K562 (cell line): ENCODE results near the gene TANGO6. TPM values are rescaled to one million over a fixed set of nuclear protein-coding genes. Genes with fewer than 3 reads are reported as not detected.

Experiments
- ATAC-seq: fragments of 200-7000 bp; cut with Tn5 transposase; 3 replicates; pipeline ENCODE4 v1.9.1; 2020; ENCODE audit warnings: moderate library complexity
- BruUV-seq: library from RNA; stranded (reverse); fragments of 400-500 nt; replicated peaks from 2 replicates; lab custom pipeline; 2021; lab: Mats Ljungman, UMichigan
- CTCF ChIA-PET: fragments of 300-600 bp; formaldehyde crosslinking; extraction: SDS; loops from one replicate; lab custom pipeline; 2021; ENCODE audit warnings: low intra/inter-chr PET ratio; lab: Yijun Ruan, JAX
- POLR2A ChIA-PET: fragments of 300-600, 350-650 bp; sonication (Branson Sonifier 250); formaldehyde crosslinking; extraction: SDS; loops from one replicate; lab custom pipeline; 2021; ENCODE audit warnings: antibody characterized with exemption, inconsistent platforms; lab: Yijun Ruan, JAX
- DNase-seq, 4 experiments: peaks; one replicate each; pipeline versions ENCODE4 v3.0.0 to v3.0.0-alpha.2; 2011 to 2018; ENCODE audit warnings: low spot score in 3 of 4, mixed read lengths in 3 of 4; ENCODE audit errors: extremely low read depth in 1 of 4
- FAIRE-seq: peaks from 2 replicates; lab custom pipeline; 2011; peaks lifted over from hg19 to GRCh38; lab: Jason Lieb, UNC
- H2AFZ ChIP-seq: 2 replicates; pipeline ENCODE4 v1.6.0; 2011; ENCODE audit warnings: low read depth, low read length, control low read depth, inconsistent platforms
- H3K27ac ChIP-seq: fragments of 200-600 bp; 3 replicates; pipeline ENCODE4 v1.8.0; 2011; ENCODE audit warnings: low read depth, mild to moderate bottlenecking, control low read depth, inconsistent platforms, low read length, moderate library complexity, mixed read lengths; ENCODE audit errors: extremely low read depth
- H3K27me3 ChIP-seq, 2 experiments: fragments of 300-600 bp in 1 of 2; 2 replicates in 1 of 2; 3 replicates in 1 of 2; pipeline versions ENCODE4 v1.6.0 to v1.8.0; 2011; ENCODE audit warnings: inconsistent platforms in 2 of 2, low read length in 2 of 2, mild to moderate bottlenecking in 1 of 2, mixed read lengths in 1 of 2, moderate library complexity in 1 of 2; ENCODE audit not compliant: control insufficient read depth in 2 of 2, insufficient read depth in 2 of 2
- H3K36me3 ChIP-seq: fragments of 300-600 bp; 3 replicates; pipeline ENCODE4 v1.8.0; 2011; ENCODE audit warnings: mild to moderate bottlenecking, low read length, inconsistent platforms; ENCODE audit not compliant: control insufficient read depth, insufficient read depth
- H3K4me1 ChIP-seq, 2 experiments: fragments of 200-600 bp in 1 of 2; replicated peaks in 1 of 2; 2 replicates in 1 of 2; 3 replicates in 1 of 2; pipeline versions ENCODE4 v1.5.1 to v1.8.0; 2011; ENCODE audit warnings: inconsistent platforms in 2 of 2, low read length in 2 of 2, mild to moderate bottlenecking in 1 of 2, mixed read lengths in 1 of 2, moderate library complexity in 1 of 2; ENCODE audit not compliant: control insufficient read depth in 2 of 2, insufficient read depth in 2 of 2
- H3K4me2 ChIP-seq: 2 replicates; pipeline ENCODE4 v1.6.1; 2011; ENCODE audit warnings: low read length, control low read depth, inconsistent platforms, mixed read lengths; ENCODE audit not compliant: insufficient read depth
- H3K4me3 ChIP-seq: fragments of 200-600 bp; sonication (generic), shearing (Covaris generic); 2 replicates; pipeline ENCODE4 v1.5.1; 2016; ENCODE audit warnings: control low read depth, inconsistent platforms
- H3K79me2 ChIP-seq: fragments of 200-600 bp; 3 replicates; pipeline ENCODE4 v1.8.0; 2011; ENCODE audit warnings: low read length, inconsistent platforms; ENCODE audit not compliant: control insufficient read depth, insufficient read depth
- H3K9ac ChIP-seq, 2 experiments: 2 replicates each; pipeline versions ENCODE4 v1.6.0 to v1.6.1; 2011; ENCODE audit warnings: low read depth in 2 of 2, low read length in 2 of 2, control low read depth in 1 of 2, inconsistent platforms in 1 of 2, mild to moderate bottlenecking in 1 of 2, mixed read lengths in 1 of 2; ENCODE audit not compliant: insufficient read depth in 1 of 2
- H3K9me1 ChIP-seq: one replicate; pipeline ENCODE4 v1.6.0; 2011; ENCODE audit warnings: inconsistent platforms, mild to moderate bottlenecking, low read length, moderate library complexity; ENCODE audit not compliant: control insufficient read depth, insufficient read depth
- H3K9me3 ChIP-seq: replicated peaks from 2 replicates; pipeline ENCODE4 v1.5.1; 2011; ENCODE audit warnings: low read depth, low read length, inconsistent platforms; ENCODE audit not compliant: control insufficient read depth, insufficient read depth
- H4K20me1 ChIP-seq: replicated peaks from 2 replicates; pipeline ENCODE4 v1.6.1; 2011; ENCODE audit warnings: low read length, inconsistent platforms, mixed read lengths; ENCODE audit not compliant: control insufficient read depth, insufficient read depth
- CEBPB ChIP-seq: fragments of 450-650 bp; IDR thresholded peaks from 2 replicates; pipeline ENCODE4 v1.6.1; 2016; ENCODE audit warnings: missing genetic modification characterization, missing compliant biosample characterization
- CTBP1 ChIP-seq: fragments of 450-650 bp; IDR thresholded peaks from 2 replicates; pipeline ENCODE4 v1.6.1; 2016; ENCODE audit warnings: borderline replicate concordance
- WGBS: fragments of 100-300 bp; shearing (Covaris generic); methylation state at CpG from one replicate; pipeline ENCODE4 v1.1.6; 2016; ENCODE audit warnings: low coverage, mixed read lengths; ENCODE audit not compliant: insufficient coverage; ENCODE audit errors: missing lambda C conversion rate; 5-methylcytosine and 5-hydroxymethylcytosine counted together
- in situ Hi-C: fragments of 300-500 bp; cut with MboI; formaldehyde crosslinking; loops from 4 replicates; pipeline ENCODE4 v1.15.0; 2018; ENCODE audit warnings: inconsistent platforms, mixed read lengths
- intact Hi-C: fragments of 100-400 bp; cut with micrococcal nuclease; formaldehyde crosslinking; loops from 2 replicates; pipeline ENCODE4 v1.14.2; 2022
- polyA plus RNA-seq, 8 experiments: library from polyadenylated mRNA; depleted of rRNA in 4 of 8; stranded (reverse) in 5 of 8; unstranded in 3 of 8; fragments of >200 nt; fragmentation: Nextera tagmentation in 2 of 8; fragmentation: Illumina TruSeq in 1 of 8; extraction: Ambion mirVana in 2 of 8; extraction: Trizol in 1 of 8; gene quantifications; 2 replicates each; pipeline versions ENCODE4 v1.2.1 to v1.2.3, GENCODE V29; 2011 to 2014; ENCODE audit warnings: inconsistent platforms in 1 of 8, missing spikeins in 1 of 8
- total RNA-seq, 7 experiments: library from RNA; depleted of rRNA in 6 of 7; stranded (reverse); fragments of >200 nt in 6 of 7; fragmentation: Illumina TruSeq in 2 of 7; extraction: Trizol in 2 of 7; gene quantifications; 2 replicates each; pipeline versions ENCODE4 v1.2.1 to v1.2.3, GENCODE V29; 2011 to 2021; ENCODE audit warnings: low replicate concordance in 1 of 7
- TF ChIP-seq, protein P1 (sequence below): fragments of 250-450 bp; sonication (Bioruptor Pico); IDR thresholded peaks from 2 replicates; pipeline ENCODE4 v1.5.0; 2021; ENCODE audit warnings: mild to moderate bottlenecking, borderline replicate concordance

The TANGO6 gene
- total and polyA plus RNA-seq, 9 of the 15 experiments (the other 6 are each of a cell fraction or from before 2014, with no cell fraction given) = 1.6 to 15.2 (median 9.6) TPM

DNA sequence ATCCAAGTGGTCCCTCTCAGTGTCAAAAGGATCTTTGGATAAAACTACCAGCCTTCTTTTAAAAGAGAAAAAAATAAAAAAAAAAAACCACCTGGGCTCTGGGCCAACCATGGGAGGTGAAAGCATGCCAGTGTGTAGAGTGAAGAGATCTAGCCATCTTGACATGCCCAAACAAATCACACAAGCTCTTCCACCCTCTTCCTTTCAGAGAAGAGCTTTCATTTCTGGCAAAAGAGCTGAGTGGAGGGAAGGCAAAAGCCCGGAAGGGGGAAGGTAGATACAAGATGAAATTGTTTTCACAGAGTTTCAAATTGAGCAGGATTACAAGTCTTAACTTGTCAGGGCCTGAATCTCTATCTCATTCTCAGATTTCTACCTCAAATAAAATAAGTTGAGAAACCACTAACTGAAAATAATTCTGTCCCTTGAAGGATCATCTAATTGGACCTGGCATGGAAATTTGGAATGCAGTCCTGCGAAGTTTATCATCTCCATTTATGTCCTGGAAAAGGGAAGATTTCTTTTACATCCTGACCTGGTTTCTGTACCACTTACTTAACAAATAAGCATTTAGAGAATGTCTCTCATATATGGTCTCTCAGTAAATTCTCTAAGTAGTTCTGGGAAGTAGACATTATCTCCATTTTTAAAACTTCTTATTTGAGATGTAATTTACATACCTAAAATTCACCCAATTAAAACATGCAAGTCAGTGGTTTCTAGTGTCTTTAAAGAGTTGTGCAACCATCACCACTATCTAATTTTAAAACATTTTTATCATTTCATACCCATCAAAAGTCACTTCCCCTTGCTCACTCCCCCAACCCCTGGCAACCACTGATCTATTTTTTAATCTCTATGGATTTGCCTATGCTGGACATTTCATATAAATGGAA, 93.7 kb downstream of the TANGO6 start:
- Histone ChIP-seq H3K27me3 (no peaks in the 10 kb centered on the region), H2AFZ (no peak overlapping the region), H3K4me1 (no peaks in the 10 kb centered on the region), H3K9me1 (no peaks in the 10 kb centered on the region), H3K4me3 (no peak overlapping the region), H3K4me2 (no peak overlapping the region), H4K20me1 (no peaks in the 10 kb centered on the region), H3K27ac (no peak overlapping the region), H3K9me3 (no peaks in the 10 kb centered on the region), H3K79me2 (no peaks in the 10 kb centered on the region), H3K36me3 (no peaks in the 10 kb centered on the region), H3K9ac (no peak overlapping the region)
- no TSS peak for BruUV-seq
- DNase-seq (no peak), ATAC-seq (no peak), FAIRE-seq (no peak)
- intact Hi-C loops (no loop called here), in situ Hi-C loops (no loop called here)
- CTCF ChIA-PET = no interaction called here
- WGBS = 77% methylated on average over 2 of the region's 2 CpGs
- TF ChIP-seq, protein P1, sequence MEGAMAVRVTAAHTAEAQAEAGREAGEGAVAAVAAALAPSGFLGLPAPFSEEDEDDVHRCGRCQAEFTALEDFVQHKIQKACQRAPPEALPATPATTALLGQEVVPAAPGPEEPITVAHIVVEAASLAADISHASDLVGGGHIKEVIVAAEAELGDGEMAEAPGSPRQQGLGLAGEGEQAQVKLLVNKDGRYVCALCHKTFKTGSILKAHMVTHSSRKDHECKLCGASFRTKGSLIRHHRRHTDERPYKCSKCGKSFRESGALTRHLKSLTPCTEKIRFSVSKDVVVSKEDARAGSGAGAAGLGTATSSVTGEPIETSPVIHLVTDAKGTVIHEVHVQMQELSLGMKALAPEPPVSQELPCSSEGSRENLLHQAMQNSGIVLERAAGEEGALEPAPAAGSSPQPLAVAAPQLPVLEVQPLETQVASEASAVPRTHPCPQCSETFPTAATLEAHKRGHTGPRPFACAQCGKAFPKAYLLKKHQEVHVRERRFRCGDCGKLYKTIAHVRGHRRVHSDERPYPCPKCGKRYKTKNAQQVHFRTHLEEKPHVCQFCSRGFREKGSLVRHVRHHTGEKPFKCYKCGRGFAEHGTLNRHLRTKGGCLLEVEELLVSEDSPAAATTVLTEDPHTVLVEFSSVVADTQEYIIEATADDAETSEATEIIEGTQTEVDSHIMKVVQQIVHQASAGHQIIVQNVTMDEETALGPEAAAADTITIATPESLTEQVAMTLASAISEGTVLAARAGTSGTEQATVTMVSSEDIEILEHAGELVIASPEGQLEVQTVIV (CRISPR knock-in tag) = no peak
- TF ChIP-seq CEBPB (tag) = peak; percentile 67
- no peak for TF ChIP-seq CTBP1
- POLR2A ChIA-PET = no interaction called here
